ENCODE data around the gene MPL.

- TF ChIP-seq, protein P1, sequence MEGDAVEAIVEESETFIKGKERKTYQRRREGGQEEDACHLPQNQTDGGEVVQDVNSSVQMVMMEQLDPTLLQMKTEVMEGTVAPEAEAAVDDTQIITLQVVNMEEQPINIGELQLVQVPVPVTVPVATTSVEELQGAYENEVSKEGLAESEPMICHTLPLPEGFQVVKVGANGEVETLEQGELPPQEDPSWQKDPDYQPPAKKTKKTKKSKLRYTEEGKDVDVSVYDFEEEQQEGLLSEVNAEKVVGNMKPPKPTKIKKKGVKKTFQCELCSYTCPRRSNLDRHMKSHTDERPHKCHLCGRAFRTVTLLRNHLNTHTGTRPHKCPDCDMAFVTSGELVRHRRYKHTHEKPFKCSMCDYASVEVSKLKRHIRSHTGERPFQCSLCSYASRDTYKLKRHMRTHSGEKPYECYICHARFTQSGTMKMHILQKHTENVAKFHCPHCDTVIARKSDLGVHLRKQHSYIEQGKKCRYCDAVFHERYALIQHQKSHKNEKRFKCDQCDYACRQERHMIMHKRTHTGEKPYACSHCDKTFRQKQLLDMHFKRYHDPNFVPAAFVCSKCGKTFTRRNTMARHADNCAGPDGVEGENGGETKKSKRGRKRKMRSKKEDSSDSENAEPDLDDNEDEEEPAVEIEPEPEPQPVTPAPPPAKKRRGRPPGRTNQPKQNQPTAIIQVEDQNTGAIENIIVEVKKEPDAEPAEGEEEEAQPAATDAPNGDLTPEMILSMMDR (optimal IDR thresholded peaks at IDR 0.05 in 1 of 3, IDR thresholded peaks at IDR 0.05 in 1 of 3, conservative IDR thresholded peaks at IDR 0.05 in 1 of 3; ENCODE audit: extremely low read depth in 1 of 3, insufficient read depth in 2 of 3, low read length in 3 of 3): no peak
- no peak for TF ChIP-seq EZH2 (IDR thresholded peaks at IDR 0.05; ENCODE audit: low read length)
These were observed 26.4 kb downstream of the MPL start for GRCh38 chr1:43363935-43364525.

All from keratinocyte (primary cell).